ENCODE measurements around the gene CCDC85A.

Gene CCDC85A

GRCh38 chr2:56191617-56192016 is 7.8 kb downstream of the CCDC85A start:
- in situ Hi-C loops (cut with MboI; ENCODE audit: low sequenced_read_pairs) = loop anchor here (25.0 kb wide), 2 partner anchors 546 to 1321 kb away; no protein-coding TSS in a partner anchor

GRCh38 chr2:56192664-56193305 is 9.0 kb downstream of the CCDC85A start:
- in situ Hi-C loops (cut with MboI; ENCODE audit: low sequenced_read_pairs) = loop anchor here (25.0 kb wide), 2 partner anchors 545 to 1320 kb away; no protein-coding TSS in a partner anchor

- in situ Hi-C loops (cut with MboI; ENCODE audit: low sequenced_read_pairs) = loop anchor here (25.0 kb wide), 2 partner anchors 542 to 1317 kb away; no protein-coding TSS in a partner anchor
Observed at GRCh38 chr2:56195563-56195962, 11.8 kb downstream of the CCDC85A start.

GRCh38 chr2:56197816-56198215 is 14.0 kb downstream of the CCDC85A start:
- in situ Hi-C loops (cut with MboI; ENCODE audit: low sequenced_read_pairs) = loop anchor here (25.0 kb wide), 2 partner anchors 539 to 1314 kb away; no protein-coding TSS in a partner anchor

GRCh38 chr2:56198936-56199335 is 15.1 kb downstream of the CCDC85A start:
- in situ Hi-C loops (cut with MboI; ENCODE audit: low sequenced_read_pairs) = loop anchor here (25.0 kb wide), 2 partner anchors 538 to 1313 kb away; no protein-coding TSS in a partner anchor

- in situ Hi-C loops (cut with MboI; ENCODE audit: low sequenced_read_pairs) = loop anchor here (25.0 kb wide), 2 partner anchors 538 to 1313 kb away; no protein-coding TSS in a partner anchor
Observed at GRCh38 chr2:56199492-56199891, 15.7 kb downstream of the CCDC85A start.

GRCh38 chr2:56202381-56203121 is 18.8 kb downstream of the CCDC85A start:
- in situ Hi-C loops (cut with MboI; ENCODE audit: low sequenced_read_pairs) = no loop called here

GRCh38 chr2:56204556-56204955 is 20.8 kb downstream of the CCDC85A start:
- in situ Hi-C loops (cut with MboI; ENCODE audit: low sequenced_read_pairs) = no loop called here

- in situ Hi-C loops (cut with MboI; ENCODE audit: low sequenced_read_pairs) = no loop called here
Observed at GRCh38 chr2:56206250-56206649, 22.5 kb downstream of the CCDC85A start.

GRCh38 chr2:56207760-56208159 is 24.0 kb downstream of the CCDC85A start:
- in situ Hi-C loops (cut with MboI; ENCODE audit: low sequenced_read_pairs) = no loop called here

GRCh38 chr2:56208380-56208779 is 24.6 kb downstream of the CCDC85A start:
- in situ Hi-C loops (cut with MboI; ENCODE audit: low sequenced_read_pairs) = no loop called here

- in situ Hi-C loops (cut with MboI; ENCODE audit: low sequenced_read_pairs) = no loop called here
Observed at GRCh38 chr2:56209701-56210100, 25.9 kb downstream of the CCDC85A start.

GRCh38 chr2:56210291-56210690 is 26.5 kb downstream of the CCDC85A start:
- in situ Hi-C loops (cut with MboI; ENCODE audit: low sequenced_read_pairs) = no loop called here

- in situ Hi-C loops (cut with MboI; ENCODE audit: low sequenced_read_pairs) = no loop called here
Observed at GRCh38 chr2:56211048-56211447, 27.3 kb downstream of the CCDC85A start.

- in situ Hi-C loops (cut with MboI; ENCODE audit: low sequenced_read_pairs) = no loop called here
Observed at GRCh38 chr2:56215911-56216310, 32.1 kb downstream of the CCDC85A start.

GRCh38 chr2:56217106-56217505 is 33.3 kb downstream of the CCDC85A start:
- in situ Hi-C loops (cut with MboI; ENCODE audit: low sequenced_read_pairs) = no loop called here

- in situ Hi-C loops (cut with MboI; ENCODE audit: low sequenced_read_pairs) = no loop called here
Observed at GRCh38 chr2:56222481-56222880, 38.7 kb downstream of the CCDC85A start.

GRCh38 chr2:56224316-56224715 is 40.5 kb downstream of the CCDC85A start:
- in situ Hi-C loops (cut with MboI; ENCODE audit: low sequenced_read_pairs) = no loop called here

- in situ Hi-C loops (cut with MboI; ENCODE audit: low sequenced_read_pairs) = no loop called here
Observed at GRCh38 chr2:56227811-56228210, 44.0 kb downstream of the CCDC85A start.

GRCh38 chr2:56229397-56230060 is 45.7 kb downstream of the CCDC85A start:
- in situ Hi-C loops (cut with MboI; ENCODE audit: low sequenced_read_pairs) = no loop called here

GRCh38 chr2:56230156-56230555 is 46.4 kb downstream of the CCDC85A start:
- in situ Hi-C loops (cut with MboI; ENCODE audit: low sequenced_read_pairs) = no loop called here

Measured in HL-60/S4 (cell line).